AG04449 (cell line): ENCODE results near the gene DHODH.

Experiments used
- CTCF ChIA-PET: fragments of 350-600 bp; formaldehyde crosslinking; extraction: SDS; loops from one replicate; lab custom pipeline; 2021; ENCODE audit warnings: antibody characterized with exemption; lab: Yijun Ruan, JAX
- POLR2A ChIA-PET: fragments of 400-600, 350-600 bp; formaldehyde crosslinking; extraction: SDS; loops from one replicate; lab custom pipeline; 2020; ENCODE audit warnings: antibody characterized with exemption, inconsistent platforms; lab: Yijun Ruan, JAX
- DNase-seq: peaks from one replicate; pipeline ENCODE4 v3.0.0-alpha.2; 2010; ENCODE audit warnings: low read depth, low spot score
- H3K4me3 ChIP-seq: 2 replicates; pipeline ENCODE4 v1.5.1; 2011; ENCODE audit warnings: low read depth, mild to moderate bottlenecking, control low read depth, low read length
- CTCF ChIP-seq: IDR thresholded peaks from one replicate; pipeline ENCODE4 v1.5.1; 2011; ENCODE audit warnings: mild to moderate bottlenecking, moderate library complexity, low read length, control low read depth, inconsistent platforms; ENCODE audit not compliant: insufficient read depth; ENCODE audit errors: missing control alignments

The DHODH gene

GRCh38 chr16:72021043-72021442, 12.5 kb downstream of the DHODH start:
- peak; percentile 50 for TF ChIP-seq CTCF
- DNase-seq: no peak
- H3K4me3 ChIP-seq: no peak overlapping the region
- POLR2A ChIA-PET: no interaction called here
- CTCF ChIA-PET: no interaction called here

DNA sequence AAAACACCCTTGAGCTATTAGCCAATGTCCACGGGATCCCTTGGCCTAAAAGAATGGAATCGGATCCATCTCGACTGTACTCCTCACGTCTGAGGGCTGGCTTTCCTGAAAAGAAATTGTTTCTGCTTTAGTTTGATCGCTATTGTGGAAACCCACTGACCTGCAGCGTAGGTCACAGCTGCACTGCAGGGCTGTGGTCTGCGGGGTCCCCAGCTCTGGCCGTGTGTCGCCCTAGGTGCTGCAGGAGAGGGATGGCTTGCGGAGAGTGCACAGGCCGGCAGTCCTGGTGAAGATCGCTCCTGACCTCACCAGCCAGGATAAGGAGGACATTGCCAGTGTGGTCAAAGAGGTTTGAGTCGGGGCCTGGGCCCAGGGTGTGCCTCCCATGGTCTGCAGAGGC, 13.6 kb downstream of the DHODH start:
- H3K4me3 ChIP-seq: no peak overlapping the region
- CTCF ChIA-PET: interaction anchor here (1.2 kb wide), 1 partner anchor 44 kb away, joined by 3 read pairs; no protein-coding TSS in a partner anchor
- no peak for TF ChIP-seq CTCF
- no peak for DNase-seq
- POLR2A ChIA-PET: interaction anchor here (0.7 kb wide), 1 partner anchor 74 kb away, joined by 3 read pairs; no protein-coding TSS in a partner anchor

- no peak overlapping the region for H3K4me3 ChIP-seq
- ChIA-PET CTCF (no interaction called here), POLR2A (no interaction called here)
- TF ChIP-seq CTCF: no peak
- DNase-seq: no peak
Observed at GRCh38 chr16:72023962-72024361, 15.4 kb downstream of the DHODH start.

DNA sequence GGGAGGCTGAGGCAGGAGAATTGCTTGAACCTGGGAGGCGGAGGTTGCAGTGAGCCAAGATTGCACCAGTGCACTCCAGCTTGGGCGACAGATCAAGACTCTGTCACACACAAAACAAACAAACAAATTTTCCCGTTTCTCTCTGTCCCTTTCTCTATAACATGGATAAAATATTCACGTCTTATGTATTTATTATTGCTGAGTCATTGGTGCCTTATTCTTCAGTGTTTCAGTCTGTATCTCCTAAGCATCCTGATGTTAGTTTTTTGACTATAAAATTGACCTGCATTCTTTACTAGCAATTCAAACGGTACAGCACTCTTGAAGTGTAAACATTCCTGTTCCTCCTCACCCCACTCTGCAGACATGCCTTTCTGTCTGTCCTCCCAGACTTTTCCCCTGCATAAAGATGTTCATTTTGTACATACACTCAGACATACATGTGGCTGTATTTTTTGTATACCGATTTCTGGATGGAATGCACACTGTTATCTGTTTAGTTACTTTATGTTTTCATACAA, 16.4 kb downstream of the DHODH start:
- ChIA-PET CTCF (no interaction called here), POLR2A (no interaction called here)
- no peak overlapping the region for H3K4me3 ChIP-seq
- TF ChIP-seq CTCF: no peak
- DNase-seq: no peak

DNA sequence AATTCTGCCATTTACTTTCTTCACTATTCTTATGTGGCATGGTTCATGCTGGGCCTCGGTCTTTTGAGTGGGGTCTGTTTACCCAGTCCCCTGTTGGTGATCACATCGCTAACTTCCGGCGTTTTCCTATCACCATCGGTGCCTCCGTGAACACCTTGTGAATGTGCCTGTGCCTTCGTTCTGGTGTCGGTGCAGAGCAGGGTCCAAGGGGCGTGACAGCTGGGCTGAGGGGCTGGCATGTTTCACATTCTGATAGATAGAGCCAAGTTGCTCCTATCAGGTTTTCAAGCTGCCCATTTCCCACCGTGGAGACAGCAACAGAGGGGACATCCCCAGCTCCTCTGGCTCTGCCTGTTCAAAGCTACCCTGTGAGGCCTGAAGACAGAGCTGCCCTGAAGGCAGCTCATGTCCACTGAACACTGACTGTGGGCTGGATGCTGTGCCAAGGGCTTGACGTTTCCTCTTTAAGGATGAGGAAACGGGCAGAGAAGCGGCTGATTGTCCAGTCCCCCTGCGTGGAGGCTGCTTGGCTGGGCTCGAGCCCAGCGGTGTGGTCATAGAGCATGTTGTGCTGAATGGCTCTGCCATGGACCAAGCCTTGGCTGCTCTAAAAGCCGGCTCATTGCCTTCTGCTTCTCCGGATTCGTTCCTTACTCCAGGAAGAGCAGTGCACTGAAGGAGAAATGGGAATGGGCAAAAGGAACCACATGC, 17.0 kb downstream of the DHODH start:
- no peak for DNase-seq
- CTCF ChIA-PET: no interaction called here
- TF ChIP-seq CTCF: no peak
- POLR2A ChIA-PET: no interaction called here
- no peak overlapping the region for H3K4me3 ChIP-seq

- ChIA-PET POLR2A (no interaction called here), CTCF (no interaction called here)
- no peak for TF ChIP-seq CTCF
- no peak overlapping the region for H3K4me3 ChIP-seq
- DNase-seq: no peak
Observed at GRCh38 chr16:72027669-72028378, 19.3 kb downstream of the DHODH start.
